HG02623 (cell line): ENCODE results near the gene RPA3.
"Not testable (repeated sequence)": the region's sequence is repeated elsewhere in the genome, so short reads cannot be mapped to it uniquely, and the experiment has no call there.

Source experiments
- ATAC-seq: cut with Tn5 transposase; IDR thresholded peaks from one replicate; pipeline ENCODE4 v1.9.1; 2021; ENCODE audit warnings: moderate library complexity; ENCODE audit not compliant: unreplicated experiment

Gene RPA3

GRCh38 chr7:7695111-7695817 lies 23.1 kb downstream of the RPA3 start:
- ATAC-seq, result no peak

GRCh38 chr7:7694542-7694941 lies 23.9 kb downstream of the RPA3 start:
- ATAC-seq, result no peak

GRCh38 chr7:7693881-7694280 lies 24.5 kb downstream of the RPA3 start:
- no peak for ATAC-seq

- no peak for ATAC-seq
Measured at GRCh38 chr7:7688956-7689355, 29.5 kb downstream of the RPA3 start.

- no peak for ATAC-seq
Measured at GRCh38 chr7:7688310-7688709, 30.1 kb downstream of the RPA3 start.

DNA sequence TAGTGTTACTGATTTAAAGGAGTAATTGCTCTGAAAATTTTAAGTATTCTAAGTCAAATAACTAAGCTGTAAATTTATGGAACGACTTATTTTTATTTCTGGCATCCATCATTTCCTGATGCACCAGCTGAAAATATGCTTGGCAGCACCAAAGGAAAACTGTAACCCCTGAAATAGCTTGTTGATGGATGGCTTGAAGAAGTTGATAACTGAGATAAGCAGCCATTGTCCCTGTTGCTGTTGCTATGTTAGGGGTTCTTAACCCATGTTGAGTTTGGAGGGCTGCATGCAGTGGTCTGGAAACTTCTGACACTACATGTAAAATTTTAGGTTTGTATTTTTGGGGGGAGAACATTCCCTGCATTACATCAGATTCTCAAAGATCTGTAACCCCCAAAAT lies 30.6 kb downstream of the RPA3 start:
- ATAC-seq, result no peak

- no peak for ATAC-seq
Measured at GRCh38 chr7:7686811-7687508, 31.4 kb downstream of the RPA3 start.

DNA sequence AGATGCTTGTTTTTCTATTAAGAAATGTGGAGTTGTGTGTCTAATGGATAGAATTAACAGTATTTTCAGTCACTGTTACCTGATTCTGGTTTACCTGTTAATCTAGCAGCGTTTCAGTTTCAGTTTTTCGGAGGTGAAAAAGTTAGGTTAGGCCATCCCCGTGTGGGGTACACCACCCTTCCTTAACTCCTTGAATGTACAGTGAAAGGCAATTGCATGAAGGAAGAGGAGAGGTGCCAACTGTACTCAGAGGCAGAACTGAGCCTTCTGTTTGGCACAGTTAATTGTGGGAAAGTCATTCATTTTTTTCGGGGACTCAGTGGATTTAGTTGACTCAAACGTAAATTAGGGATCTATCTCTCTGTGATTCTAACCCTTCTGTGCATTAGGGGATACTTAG lies 35.5 kb downstream of the RPA3 start:
- no peak for ATAC-seq

GRCh38 chr7:7681936-7682329 lies 36.5 kb downstream of the RPA3 start:
- no peak for ATAC-seq

DNA sequence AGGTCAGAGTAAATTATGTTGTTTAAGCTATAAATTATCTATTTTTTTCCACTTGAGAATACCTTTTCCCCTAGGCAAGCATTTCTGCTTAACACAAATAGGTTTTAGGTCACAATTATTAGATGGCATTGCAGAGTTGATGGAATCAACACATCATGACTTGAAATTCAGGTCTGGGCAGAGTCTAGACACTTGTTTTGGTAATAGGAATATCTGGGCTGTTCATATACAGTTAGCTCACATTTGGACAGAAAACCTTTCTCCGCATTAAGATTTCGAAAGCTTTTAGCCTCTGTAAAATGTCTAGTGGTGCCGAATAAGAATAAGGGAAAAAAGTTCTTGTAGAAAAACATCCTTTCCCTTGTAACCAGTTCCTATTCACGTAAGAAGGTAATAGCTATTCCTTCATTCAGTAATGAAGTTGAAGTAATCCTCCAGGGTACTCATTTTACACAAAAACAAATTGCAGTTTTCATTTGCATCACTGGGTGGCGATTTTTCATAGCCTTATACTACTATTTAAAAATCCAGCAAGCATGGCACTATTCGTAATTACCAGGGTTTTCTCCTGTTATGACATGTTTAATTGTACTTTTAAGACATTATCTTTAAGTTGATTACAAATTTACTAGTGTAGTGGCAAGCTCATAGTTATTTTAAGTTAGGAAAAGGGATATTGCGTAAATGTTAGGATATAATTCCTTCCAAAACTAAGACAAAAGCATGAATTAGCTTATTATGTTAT lies 37.0 kb downstream of the RPA3 start:
- ATAC-seq, result no peak

DNA sequence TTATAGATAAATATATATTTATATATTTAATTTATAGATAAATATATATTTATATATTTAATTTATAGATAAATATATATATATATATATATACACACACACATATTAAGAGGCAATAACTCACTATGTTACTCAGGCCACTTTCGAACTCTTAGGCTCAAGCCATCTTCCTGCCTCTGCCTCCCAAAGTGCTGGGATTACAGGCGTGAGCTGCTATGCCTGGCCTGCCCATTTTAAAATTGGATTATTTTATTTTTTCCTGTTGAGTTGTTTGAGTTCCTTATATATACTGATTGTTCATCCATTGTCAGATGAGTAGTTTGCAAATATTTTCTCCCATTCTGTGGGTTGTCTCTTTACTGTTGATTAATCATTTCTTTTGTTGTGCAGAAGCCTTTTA lies 38.8 kb downstream of the RPA3 start:
- not testable (repeated sequence) for ATAC-seq

- ATAC-seq, result no peak
Measured at GRCh38 chr7:7675686-7676085, 42.7 kb downstream of the RPA3 start.

DNA sequence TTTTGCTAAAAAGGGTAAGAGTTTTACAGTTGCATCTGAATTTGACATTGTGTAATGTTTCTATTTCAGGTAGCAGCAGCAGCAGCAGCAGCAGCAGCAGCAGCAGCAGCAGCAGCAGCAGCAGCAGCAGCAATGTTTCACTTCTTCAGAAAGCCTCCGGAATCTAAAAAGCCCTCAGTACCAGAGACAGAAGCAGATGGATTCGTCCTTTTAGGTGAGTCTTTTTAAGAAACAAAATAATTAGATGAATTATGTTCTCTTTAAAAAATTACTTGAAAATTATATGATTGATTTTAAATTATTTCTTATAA lies 45.2 kb downstream of the RPA3 start:
- ATAC-seq, result no peak

GRCh38 chr7:7672545-7673239 lies 45.7 kb downstream of the RPA3 start:
- no peak for ATAC-seq

DNA sequence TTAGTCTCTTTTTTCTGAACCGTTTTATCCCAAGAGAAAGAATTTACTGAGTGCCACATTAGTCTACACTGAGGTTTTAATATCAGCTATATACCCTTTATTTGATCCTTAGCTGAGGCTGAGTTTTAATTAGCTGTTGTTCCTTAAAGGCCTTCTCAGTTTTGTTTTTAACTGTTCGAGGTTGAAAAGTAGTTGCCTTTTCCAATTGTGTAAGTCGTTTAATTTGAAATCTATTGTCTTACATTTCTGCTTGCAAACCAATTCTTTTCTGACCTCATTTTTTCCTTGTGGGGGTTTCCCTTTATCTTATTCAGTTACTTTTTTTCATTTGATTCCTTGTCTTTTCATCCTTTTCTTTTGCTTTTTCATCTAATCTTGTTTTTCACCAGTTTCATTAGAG lies 47.0 kb downstream of the RPA3 start:
- ATAC-seq, result no peak

- no peak for ATAC-seq
Measured at GRCh38 chr7:7670490-7670889, 47.9 kb downstream of the RPA3 start.

GRCh38 chr7:7668706-7669105 lies 49.7 kb downstream of the RPA3 start:
- ATAC-seq, result no peak

DNA sequence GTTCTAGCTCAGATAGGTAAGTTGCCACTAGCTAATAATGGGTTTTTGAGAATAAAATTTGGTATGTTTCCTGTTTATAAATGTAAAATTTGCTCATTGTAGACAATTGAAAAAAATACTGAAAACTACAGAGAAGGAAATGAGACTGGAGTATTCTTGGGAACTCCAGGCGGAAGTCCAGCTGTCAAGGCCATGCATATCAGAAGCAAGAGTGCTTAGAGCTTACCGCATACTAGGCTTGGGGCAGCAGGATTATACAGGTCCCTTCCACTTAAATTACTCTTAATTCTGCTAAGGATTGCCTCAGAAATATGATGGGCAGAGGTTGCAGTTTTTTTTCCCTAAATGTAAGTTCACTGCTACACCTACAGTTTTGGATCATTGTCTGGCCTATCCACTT lies 51.2 kb downstream of the RPA3 start:
- no peak for ATAC-seq

GRCh38 chr7:7665031-7665430 lies 53.4 kb downstream of the RPA3 start:
- ATAC-seq, result no peak

DNA sequence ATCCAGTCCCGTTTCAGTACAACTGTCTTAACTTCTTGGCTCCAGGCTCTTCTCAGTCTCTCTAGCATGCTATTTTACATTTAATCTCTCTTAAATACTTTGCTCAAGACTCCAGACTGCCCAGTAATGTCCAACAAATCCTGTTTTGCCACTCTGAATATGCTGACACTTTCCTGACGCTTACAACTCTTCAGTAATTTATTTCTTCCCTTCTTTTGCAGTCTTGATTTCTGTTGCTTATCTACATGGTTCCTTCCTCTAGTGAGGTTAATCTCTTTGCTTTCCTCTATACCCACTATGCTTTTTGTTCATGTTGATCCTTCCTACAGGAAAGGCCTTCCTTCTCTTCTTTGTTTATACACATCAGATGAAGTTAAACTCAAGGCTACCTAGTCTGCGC lies 54.1 kb downstream of the RPA3 start:
- no peak for ATAC-seq

DNA sequence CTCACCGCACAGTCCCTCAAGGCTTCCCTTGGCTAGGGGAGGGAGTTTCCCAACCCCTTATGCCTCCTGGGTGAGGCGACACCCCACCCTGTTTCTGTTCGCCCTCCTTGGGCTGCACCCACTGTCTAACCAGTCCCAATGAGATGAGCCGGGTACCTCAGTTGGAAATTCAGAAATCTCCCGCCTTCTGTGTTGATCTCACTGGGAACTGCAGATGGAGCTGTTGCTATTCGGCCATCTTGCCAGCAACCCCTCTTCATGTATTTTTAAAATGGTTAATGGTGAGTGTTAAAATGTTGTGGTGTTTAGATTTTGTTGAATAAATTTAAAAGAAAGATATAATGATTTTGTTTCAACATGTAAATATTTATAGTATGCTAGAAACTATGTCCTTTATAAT lies 55.9 kb downstream of the RPA3 start:
- no peak for ATAC-seq

DNA sequence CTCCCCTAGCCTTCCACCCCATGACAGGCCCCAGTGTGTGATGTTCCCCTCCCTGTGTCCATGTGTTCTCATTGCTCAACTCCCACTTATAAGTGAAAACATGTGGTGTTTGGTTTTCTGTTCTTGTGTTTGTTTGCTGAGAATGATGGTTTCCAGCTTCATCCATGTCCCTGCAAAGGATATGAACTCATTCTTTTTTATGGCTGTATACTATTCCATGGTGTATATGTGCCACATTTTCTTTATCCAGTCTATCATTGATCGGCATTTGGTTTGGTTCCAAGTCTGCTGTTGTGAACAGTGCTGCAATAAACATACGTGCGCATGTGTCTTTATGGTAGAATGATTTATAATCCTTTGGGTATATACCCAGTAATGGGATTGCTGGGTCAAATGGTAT lies 61.9 kb downstream of the RPA3 start:
- ATAC-seq, result not testable (repeated sequence)
